IMR-90 (cell line): Measurements from ENCODE around the gene SUPT16H. TPM values are rescaled to one million over a fixed set of nuclear protein-coding genes. Genes with fewer than 3 reads are reported as not detected.

Source experiments
- ATAC-seq: fragments of 200-7000 bp; cut with Tn5 transposase; 2 replicates; pipeline ENCODE4 v1.9.1; 2020; ENCODE audit warnings: low read depth, mild to moderate bottlenecking, moderate library complexity
- BruUV-seq: library from RNA; stranded (reverse); fragments of 400-500 nt; replicated peaks from 2 replicates; lab custom pipeline; 2021; lab: Mats Ljungman, UMichigan
- CTCF ChIA-PET: fragments of 300-600 bp; formaldehyde crosslinking; extraction: SDS; loops from one replicate; lab custom pipeline; 2021; ENCODE audit warnings: antibody characterized with exemption; lab: Yijun Ruan, JAX
- POLR2A ChIA-PET: fragments of 300-600 bp; sonication (Branson Sonifier 250); formaldehyde crosslinking; loops from one replicate; lab custom pipeline; 2022; ENCODE audit warnings: antibody characterized with exemption; ENCODE audit not compliant: unreplicated experiment; lab: Charles Lee
- DNase-seq: peaks from one replicate; pipeline ENCODE4 v3.0.0; 2013
- H2AFZ ChIP-seq: replicated peaks from 2 replicates; pipeline ENCODE3; 2013; ENCODE audit warnings: low read length, mild to moderate bottlenecking; ENCODE audit not compliant: poor library complexity
- H2AK5ac ChIP-seq: 2 replicates; pipeline ENCODE4 v1.6.1; 2013; ENCODE audit warnings: low read depth, low read length, inconsistent platforms
- H2AK9ac ChIP-seq: replicated peaks from 2 replicates; pipeline ENCODE3; 2013; ENCODE audit warnings: mild to moderate bottlenecking, low read depth, low read length, moderate library complexity; ENCODE audit not compliant: poor library complexity
- H2BK120ac ChIP-seq: 2 replicates; pipeline ENCODE4 v1.6.1; 2013; ENCODE audit warnings: low read depth, low read length, inconsistent platforms
- H2BK15ac ChIP-seq: 3 replicates; pipeline ENCODE4 v1.6.1; 2013; ENCODE audit warnings: low read depth, low read length, inconsistent platforms
- H2BK20ac ChIP-seq: 2 replicates; pipeline ENCODE4 v1.6.1; 2013; ENCODE audit warnings: low read depth, mild to moderate bottlenecking, inconsistent platforms, low read length, moderate library complexity
- H2BK5ac ChIP-seq: 2 replicates; pipeline ENCODE4 v1.6.1; 2013; ENCODE audit warnings: mild to moderate bottlenecking, low read depth, low read length, inconsistent platforms; ENCODE audit not compliant: poor library complexity, severe bottlenecking
- H3K14ac ChIP-seq: replicated peaks from 2 replicates; pipeline ENCODE4 v1.6.1; 2013; ENCODE audit warnings: low read depth, low read length, inconsistent platforms
- H3K18ac ChIP-seq: 2 replicates; pipeline ENCODE4 v1.6.1; 2013; ENCODE audit warnings: low read depth, low read length, control low read depth
- H3K23ac ChIP-seq: 2 replicates; pipeline ENCODE4 v1.6.1; 2013; ENCODE audit warnings: low read depth, low read length, inconsistent platforms
- H3K27ac ChIP-seq: 2 replicates; pipeline ENCODE4 v1.5.1; 2013; ENCODE audit warnings: mild to moderate bottlenecking, control low read depth, low read length; ENCODE audit not compliant: insufficient read depth
- H3K27me3 ChIP-seq: 2 replicates; pipeline ENCODE4 v1.6.1; 2013; ENCODE audit warnings: low read length; ENCODE audit not compliant: control insufficient read depth, insufficient read depth
- H3K36me3 ChIP-seq: 2 replicates; pipeline ENCODE4 v1.6.1; 2013; ENCODE audit warnings: low read length, mixed read lengths; ENCODE audit not compliant: control insufficient read depth, insufficient read depth
- H3K4ac ChIP-seq: 2 replicates; pipeline ENCODE4 v1.6.1; 2013; ENCODE audit warnings: low read depth, low read length, inconsistent platforms
- H3K4me1 ChIP-seq: 2 replicates; pipeline ENCODE4 v1.6.1; 2013; ENCODE audit warnings: low read length, mixed read lengths; ENCODE audit not compliant: control insufficient read depth, insufficient read depth
- H3K4me2 ChIP-seq: 2 replicates; pipeline ENCODE4 v1.6.1; 2013; ENCODE audit warnings: low read depth, mild to moderate bottlenecking, control low read depth, low read length, moderate library complexity
- H3K4me3 ChIP-seq: 2 replicates; pipeline ENCODE4 v1.5.1; 2013; ENCODE audit warnings: low read depth, mild to moderate bottlenecking, control low read depth, low read length, moderate library complexity; ENCODE audit not compliant: insufficient read depth
- H3K56ac ChIP-seq: 2 replicates; pipeline ENCODE4 v1.6.1; 2013; ENCODE audit warnings: low read length, inconsistent platforms; ENCODE audit not compliant: insufficient read depth; ENCODE audit errors: extremely low read depth
- H3K79me1 ChIP-seq, 2 experiments: 2 replicates each; pipeline ENCODE4 v1.6.1; 2013; ENCODE audit warnings: low read length in 2 of 2, inconsistent platforms in 1 of 2, low read depth in 1 of 2
- H3K9ac ChIP-seq: 2 replicates; pipeline ENCODE4 v1.6.1; 2013; ENCODE audit warnings: low read depth, low read length, control low read depth
- H3K9me1 ChIP-seq: 2 replicates; pipeline ENCODE4 v1.6.1; 2013; ENCODE audit warnings: low read length, inconsistent platforms; ENCODE audit not compliant: insufficient read depth
- H3K9me3 ChIP-seq: 2 replicates; pipeline ENCODE4 v1.6.1; 2013; ENCODE audit warnings: low read length; ENCODE audit not compliant: control insufficient read depth, insufficient read depth
- H4K20me1 ChIP-seq: 2 replicates; pipeline ENCODE4 v1.6.1; 2013; ENCODE audit warnings: low read length, inconsistent platforms; ENCODE audit not compliant: insufficient read depth
- H4K5ac ChIP-seq: 2 replicates; pipeline ENCODE4 v1.6.1; 2013; ENCODE audit warnings: mild to moderate bottlenecking, low read depth, low read length, control low read depth
- H4K8ac ChIP-seq, 2 experiments: 2 replicates each; pipeline ENCODE4 v1.6.1; 2013; ENCODE audit warnings: low read depth in 2 of 2, low read length in 2 of 2, control low read depth in 1 of 2, inconsistent platforms in 1 of 2
- H4K91ac ChIP-seq: 2 replicates; pipeline ENCODE4 v1.6.1; 2013; ENCODE audit warnings: low read depth, low read length, inconsistent platforms; ENCODE audit not compliant: insufficient read depth
- BHLHE40 ChIP-seq: fragments of 150-350 bp; IDR thresholded peaks from 2 replicates; pipeline ENCODE4 v1.6.1; 2016; ENCODE audit warnings: mild to moderate bottlenecking, low read depth, low read length
- CEBPB ChIP-seq: IDR thresholded peaks from 2 replicates; pipeline ENCODE4 v1.6.1; 2012; ENCODE audit warnings: low read depth, low read length, improper control_type of control experiment
- CHD1 ChIP-seq: IDR thresholded peaks from 2 replicates; pipeline ENCODE4 v1.6.1; 2012; ENCODE audit warnings: low read depth, low read length, improper control_type of control experiment
- CTCF ChIP-seq: conservative IDR thresholded peaks from 2 replicates; pipeline ENCODE4 v1.5.1; 2012; ENCODE audit warnings: mild to moderate bottlenecking, low read depth, low read length, improper control_type of control experiment
- FOS ChIP-seq: fragments of 150-350 bp; IDR thresholded peaks from 2 replicates; pipeline ENCODE4 v1.6.1; 2016; ENCODE audit warnings: low read depth, low read length
- MAFK ChIP-seq: IDR thresholded peaks from 2 replicates; pipeline ENCODE4 v1.6.1; 2012; ENCODE audit warnings: low read depth, low read length, improper control_type of control experiment
- MAZ ChIP-seq: IDR thresholded peaks from 2 replicates; pipeline ENCODE4 v1.6.1; 2012; ENCODE audit warnings: low read depth, mild to moderate bottlenecking, low read length, improper control_type of control experiment, moderate library complexity, borderline replicate concordance
- NFE2L2 ChIP-seq: fragments of 150-350 bp; IDR thresholded peaks from 2 replicates; pipeline ENCODE4 v1.6.1; 2016; ENCODE audit warnings: low read depth, mild to moderate bottlenecking, low read length
- POLR2A ChIP-seq: IDR thresholded peaks from 2 replicates; pipeline ENCODE4 v1.6.1; 2012; ENCODE audit warnings: mild to moderate bottlenecking, low read depth, low read length
- RAD21 ChIP-seq: IDR thresholded peaks from 2 replicates; pipeline ENCODE4 v1.6.1; 2012; ENCODE audit warnings: low read length, improper control_type of control experiment
- RCOR1 ChIP-seq: IDR thresholded peaks from 2 replicates; pipeline ENCODE4 v1.6.1; 2012; ENCODE audit warnings: mild to moderate bottlenecking, low read length, improper control_type of control experiment; ENCODE audit not compliant: insufficient replicate concordance
- SMC3 ChIP-seq: fragments of 150-350 bp; IDR thresholded peaks from 2 replicates; pipeline ENCODE4 v1.6.1; 2016; ENCODE audit warnings: low read depth, mild to moderate bottlenecking, antibody characterized with exemption, low read length, moderate library complexity
- USF2 ChIP-seq: fragments of 150-350 bp; IDR thresholded peaks from 2 replicates; pipeline ENCODE4 v1.6.1; 2017; ENCODE audit warnings: mild to moderate bottlenecking, antibody characterized with exemption, low read length, low read depth
- WGBS, 2 experiments: methylation state at CpG; one replicate each; pipeline versions ENCODE4 v1.1.5 to v1.1.7; 2013; ENCODE audit warnings: missing lambda C conversion rate in 2 of 2; ENCODE audit not compliant: insufficient read length in 1 of 2; ENCODE audit errors: extremely low coverage in 2 of 2; 5-methylcytosine and 5-hydroxymethylcytosine counted together
- dilution Hi-C: fragments of 300-500 bp; cut with HindIII; formaldehyde crosslinking; loops from one replicate; pipeline ENCODE4 v1.14.3; 2018; ENCODE audit warnings: low sequenced_read_pairs; ENCODE audit not compliant: unreplicated experiment
- in situ Hi-C: fragments of 300-500 bp; cut with MboI; formaldehyde crosslinking; loops from 3 replicates; pipeline ENCODE4 v1.14.3; 2019; ENCODE audit warnings: low sequenced_read_pairs, inconsistent platforms, mixed read lengths
- intact Hi-C: fragments of 100-400 bp; cut with micrococcal nuclease; formaldehyde crosslinking; loops from 2 replicates; pipeline ENCODE4 v1.10.0; 2022
- polyA plus RNA-seq, 3 experiments: library from polyadenylated mRNA; depleted of rRNA; stranded (reverse); fragments of >200 nt; gene quantifications; 2 replicates each; pipeline ENCODE4 v1.2.3, GENCODE V29; 2012; ENCODE audit warnings: low replicate concordance in 1 of 3
- total RNA-seq: library from RNA; depleted of rRNA; stranded (reverse); fragments of >200 nt; gene quantifications from 2 replicates; pipeline ENCODE4 v1.2.3, GENCODE V29; 2012
- TF ChIP-seq, protein P1 (sequence below): fragments of 150-350 bp; IDR thresholded peaks from 2 replicates; pipeline ENCODE4 v1.6.1; 2016; ENCODE audit warnings: low read depth, mild to moderate bottlenecking, low read length, moderate library complexity, borderline replicate concordance

The SUPT16H gene
- total and polyA plus RNA-seq, 2 of the 4 experiments (the other 2 are of a cell fraction): 50.6 to 103 TPM

GRCh38 chr14:21322716-21323115, 61.1 kb downstream of the SUPT16H start:
- H4K8ac ChIP-seq: no peak overlapping the region
- no peaks in the 10 kb centered on the region for H3K36me3 ChIP-seq
- in situ Hi-C loops (no loop called here), intact Hi-C loops (no loop called here), dilution Hi-C loops (no loop called here)
- no peak overlapping the region for H3K23ac ChIP-seq
- H2BK120ac ChIP-seq: no peak overlapping the region
- H3K27ac ChIP-seq: no peak overlapping the region
- H3K27me3 ChIP-seq: peaks cover 41% of the 10 kb centered on the region
- CTCF ChIA-PET: no interaction called here
- BruUV-seq: no TSS peak
- no peak overlapping the region for H2AFZ ChIP-seq
- H3K9ac ChIP-seq: no peak overlapping the region
- no peaks in the 10 kb centered on the region for H3K9me3 ChIP-seq
- H3K4ac ChIP-seq: no peak overlapping the region
- H4K91ac ChIP-seq: no peak overlapping the region
- no peaks in the 10 kb centered on the region for H4K20me1 ChIP-seq
- H3K79me1 ChIP-seq: no peaks in the 10 kb centered on the region
- H2AK5ac ChIP-seq: no peak overlapping the region
- TF ChIP-seq USF2: no peak
- no peak for TF ChIP-seq FOS
- TF ChIP-seq, protein P1, sequence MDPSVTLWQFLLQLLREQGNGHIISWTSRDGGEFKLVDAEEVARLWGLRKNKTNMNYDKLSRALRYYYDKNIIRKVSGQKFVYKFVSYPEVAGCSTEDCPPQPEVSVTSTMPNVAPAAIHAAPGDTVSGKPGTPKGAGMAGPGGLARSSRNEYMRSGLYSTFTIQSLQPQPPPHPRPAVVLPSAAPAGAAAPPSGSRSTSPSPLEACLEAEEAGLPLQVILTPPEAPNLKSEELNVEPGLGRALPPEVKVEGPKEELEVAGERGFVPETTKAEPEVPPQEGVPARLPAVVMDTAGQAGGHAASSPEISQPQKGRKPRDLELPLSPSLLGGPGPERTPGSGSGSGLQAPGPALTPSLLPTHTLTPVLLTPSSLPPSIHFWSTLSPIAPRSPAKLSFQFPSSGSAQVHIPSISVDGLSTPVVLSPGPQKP: no peak
- TF ChIP-seq RCOR1: no peak
- TF ChIP-seq MAFK: no peak
- no peak for TF ChIP-seq BHLHE40
- TF ChIP-seq POLR2A: no peak
- no peak for TF ChIP-seq NFE2L2
- TF ChIP-seq CTCF: no peak
- TF ChIP-seq CHD1: no peak
- no peak for TF ChIP-seq CEBPB
- no peak for TF ChIP-seq RAD21
- TF ChIP-seq MAZ: no peak
- no peak for TF ChIP-seq SMC3
- H2BK20ac ChIP-seq: no peak overlapping the region
- H4K5ac ChIP-seq: no peak overlapping the region
- H2BK5ac ChIP-seq: no peak overlapping the region
- POLR2A ChIA-PET: no interaction called here
- no peak overlapping the region for H2AK9ac ChIP-seq
- 100% methylated on average over 1 of the region's 2 CpGs; no CpG with 5 or more reads in 1 of the 2 experiments for WGBS, 2 experiments
- no peaks in the 10 kb centered on the region for H3K9me1 ChIP-seq
- no peaks in the 10 kb centered on the region for H3K4me1 ChIP-seq
- no peak overlapping the region for H3K4me2 ChIP-seq
- no peak for ATAC-seq
- no peak overlapping the region for H3K14ac ChIP-seq
- no peak overlapping the region for H2BK15ac ChIP-seq
- no peak overlapping the region for H3K4me3 ChIP-seq
- no peak overlapping the region for H3K56ac ChIP-seq
- DNase-seq: no peak
- no peak overlapping the region for H3K18ac ChIP-seq
